CD1c-positive myeloid dendritic cell (primary cell): Measurements from ENCODE around the gene PRKCA.
"Not testable (repeated sequence)": the region's sequence is repeated elsewhere in the genome, so short reads cannot be mapped to it uniquely, and the experiment has no call there.

ENCODE experiments used
- DNase-seq: peaks from one replicate; pipeline ENCODE4 v3.0.0-alpha.2; 2016; ENCODE audit errors: extremely low spot score

The PRKCA gene

GRCh38 chr17:66489576-66489975 is 187.2 kb downstream of the PRKCA start:
- not testable (repeated sequence) for DNase-seq

GRCh38 chr17:66491213-66491612 is 188.8 kb downstream of the PRKCA start:
- no peak for DNase-seq

- no peak for DNase-seq
Measured at GRCh38 chr17:66491665-66492064, 189.3 kb downstream of the PRKCA start.

- no peak for DNase-seq
Measured at GRCh38 chr17:66492080-66492479, 189.7 kb downstream of the PRKCA start.

- DNase-seq: no peak
Measured at GRCh38 chr17:66492561-66493005, 190.2 kb downstream of the PRKCA start.

GRCh38 chr17:66493283-66494019 is 191.0 kb downstream of the PRKCA start:
- peak; percentile 35 for DNase-seq

GRCh38 chr17:66494023-66494803 is 191.8 kb downstream of the PRKCA start:
- peak; percentile 70 for DNase-seq

GRCh38 chr17:66495035-66495434 is 192.6 kb downstream of the PRKCA start:
- no peak for DNase-seq

- DNase-seq: no peak
Measured at GRCh38 chr17:66496306-66496705, 193.9 kb downstream of the PRKCA start.

GRCh38 chr17:66498580-66498979 is 196.2 kb downstream of the PRKCA start:
- no peak for DNase-seq

GRCh38 chr17:66506641-66507040 is 204.2 kb downstream of the PRKCA start:
- DNase-seq: no peak

GRCh38 chr17:66507103-66507923 is 204.9 kb downstream of the PRKCA start:
- DNase-seq: no peak

- no peak for DNase-seq
Measured at GRCh38 chr17:66507982-66508760, 205.8 kb downstream of the PRKCA start.

- DNase-seq: no peak
Measured at GRCh38 chr17:66508896-66509844, 206.8 kb downstream of the PRKCA start.

GRCh38 chr17:66509926-66510325 is 207.5 kb downstream of the PRKCA start:
- no peak for DNase-seq

- no peak for DNase-seq
Measured at GRCh38 chr17:66511135-66511534, 208.7 kb downstream of the PRKCA start.

- no peak for DNase-seq
Measured at GRCh38 chr17:66514227-66514806, 211.9 kb downstream of the PRKCA start.

- no peak for DNase-seq
Measured at GRCh38 chr17:66515974-66516373, 213.6 kb downstream of the PRKCA start.

- DNase-seq: no peak
Measured at GRCh38 chr17:66517336-66518009, 215.1 kb downstream of the PRKCA start.
